ENCODE data around the gene PDK3.

Gene PDK3

DNA sequence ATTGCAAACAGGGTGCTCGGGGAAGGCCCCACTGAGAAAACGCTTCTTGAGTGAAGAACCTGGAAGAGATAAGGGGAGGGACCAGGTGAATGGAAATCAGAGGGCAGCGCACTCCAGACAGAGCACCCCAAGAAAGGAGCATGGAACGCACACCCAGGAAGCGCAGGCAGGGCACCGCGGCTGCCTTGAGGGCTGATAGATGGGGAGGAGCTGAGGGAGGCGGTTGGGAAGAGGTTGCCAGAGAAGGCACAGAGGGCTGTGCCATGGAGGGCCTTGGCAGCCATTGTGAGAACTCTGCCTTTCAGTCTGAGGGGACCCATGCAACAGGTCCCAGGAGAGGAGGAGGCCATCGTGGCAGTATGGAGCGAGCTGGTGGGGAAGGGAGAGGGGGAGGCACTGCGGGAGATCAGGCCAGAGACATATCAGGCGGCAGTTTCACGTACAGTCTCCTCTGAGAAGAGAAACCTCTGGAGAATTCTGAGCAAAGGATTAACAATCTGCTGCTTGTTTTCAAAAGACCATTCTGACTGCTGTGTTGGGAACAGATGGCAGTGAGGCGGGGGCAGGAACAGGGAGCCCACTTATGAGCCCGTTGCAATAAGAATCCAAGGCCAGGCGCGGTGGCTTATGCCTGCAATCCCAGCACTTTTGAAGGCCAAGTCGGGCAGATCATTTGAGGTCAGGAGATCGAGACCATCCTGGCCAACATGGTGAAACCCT lies 98.4 kb downstream of the PDK3 start:
- no peak for DNase-seq

DNA sequence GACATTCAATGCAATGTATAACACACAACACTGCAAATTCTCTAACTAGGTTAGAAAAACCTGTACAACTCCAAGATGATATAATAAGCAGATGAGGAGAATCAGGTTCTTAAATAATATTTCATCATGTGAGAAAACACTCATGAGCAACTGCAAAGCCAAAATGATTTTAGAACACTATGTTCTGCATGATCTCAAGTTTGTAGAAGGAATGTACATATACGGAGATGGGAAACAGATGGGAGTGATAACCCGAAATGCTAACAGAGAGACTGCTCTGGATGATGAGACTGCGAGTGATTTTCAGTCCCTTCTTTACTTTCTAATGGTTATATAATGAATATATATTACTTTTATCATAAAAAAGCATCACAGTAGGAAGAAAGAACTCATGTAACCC lies 101.2 kb downstream of the PDK3 start:
- no peak for DNase-seq

DNA sequence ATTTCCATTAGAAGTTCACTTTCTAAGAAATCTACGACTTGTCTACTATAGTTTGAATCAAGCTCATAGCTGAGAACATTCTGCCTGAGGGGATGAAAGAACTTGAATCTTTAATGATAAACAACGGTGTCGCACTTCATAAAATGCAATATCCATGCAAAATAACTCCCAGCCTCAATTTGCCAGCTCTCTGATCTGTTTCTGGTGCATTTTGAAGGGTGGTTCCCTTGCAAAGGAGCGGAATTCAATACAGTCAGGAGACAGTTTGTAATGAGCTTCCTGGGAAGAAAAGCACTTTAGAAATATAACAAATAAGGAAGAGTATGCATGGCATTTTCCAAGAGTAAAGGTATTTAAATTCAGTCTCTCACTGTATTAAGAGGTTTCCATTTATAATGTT lies 102.1 kb downstream of the PDK3 start:
- no peak for DNase-seq

DNA sequence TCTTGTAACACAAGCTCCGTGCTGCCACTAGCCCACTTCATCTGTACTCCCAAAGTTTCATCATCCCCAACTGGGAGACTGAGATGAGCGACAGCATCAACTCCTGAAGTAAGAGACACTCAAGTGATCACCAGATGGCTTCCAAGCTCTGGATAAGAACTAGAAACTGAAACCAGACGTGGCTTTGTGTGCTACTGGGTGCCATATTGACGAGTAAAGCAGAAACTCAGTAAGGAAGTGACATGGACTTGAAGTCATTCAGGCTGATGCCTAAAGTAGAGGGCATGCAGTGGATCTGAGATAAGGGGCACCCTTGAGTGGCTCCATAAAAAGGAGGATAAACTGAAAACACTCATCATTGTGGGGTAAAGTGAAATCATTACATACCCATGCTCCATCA lies 109.7 kb downstream of the PDK3 start:
- DNase-seq: no peak

GRCh38 chrX:24575496-24575895 lies 110.4 kb downstream of the PDK3 start:
- no peak for DNase-seq

- DNase-seq: no peak
These were observed 112.0 kb downstream of the PDK3 start for GRCh38 chrX:24577091-24577490.

Measured in NCI-H2107 (cell line).